Astrocyte (in vitro differentiated cells and primary cell): ENCODE measurements around the gene ACMSD. TPM values are rescaled to one million over a fixed set of nuclear protein-coding genes. Genes with fewer than 3 reads are reported as not detected.

ENCODE experiments used
- DNase-seq: peaks from one replicate; pipeline ENCODE4 v3.0.0-alpha.2; 2010; ENCODE audit warnings: low read depth
- FAIRE-seq: peaks from 2 replicates; lab custom pipeline; 2011; peaks lifted over from hg19 to GRCh38; lab: Jason Lieb, UNC
- H2AFZ ChIP-seq: 2 replicates; pipeline ENCODE4 v1.6.0; 2012; ENCODE audit warnings: low read depth, low read length, inconsistent platforms
- H3K27ac ChIP-seq: 2 replicates; pipeline ENCODE4 v1.5.1; 2011; ENCODE audit warnings: low read depth, low read length, inconsistent platforms
- H3K27me3 ChIP-seq: 2 replicates; pipeline ENCODE4 v1.6.0; 2011; ENCODE audit warnings: low read length, inconsistent platforms; ENCODE audit not compliant: insufficient read depth
- H3K36me3 ChIP-seq: 2 replicates; pipeline ENCODE4 v1.5.1; 2011; ENCODE audit warnings: low read length, inconsistent platforms; ENCODE audit not compliant: insufficient read depth
- H3K4me1 ChIP-seq: 2 replicates; pipeline ENCODE4 v1.5.1; 2011; ENCODE audit warnings: low read length, inconsistent platforms; ENCODE audit not compliant: insufficient read depth
- H3K4me2 ChIP-seq: 2 replicates; pipeline ENCODE4 v1.6.0; 2012; ENCODE audit warnings: low read length, inconsistent platforms
- H3K4me3 ChIP-seq: 2 replicates; pipeline ENCODE4 v1.5.1; 2011; ENCODE audit warnings: low read depth, mild to moderate bottlenecking, low read length, inconsistent platforms; ENCODE audit not compliant: insufficient read depth
- H3K79me2 ChIP-seq: 2 replicates; pipeline ENCODE4 v1.6.0; 2012; ENCODE audit warnings: mild to moderate bottlenecking, low read length, inconsistent platforms; ENCODE audit not compliant: insufficient read depth
- H3K9ac ChIP-seq: 2 replicates; pipeline ENCODE4 v1.6.0; 2012; ENCODE audit warnings: mild to moderate bottlenecking, low read length, inconsistent platforms
- H3K9me3 ChIP-seq: 2 replicates; pipeline ENCODE4 v1.5.1; 2012; ENCODE audit warnings: low read depth, mild to moderate bottlenecking, low read length, inconsistent platforms; ENCODE audit not compliant: insufficient read depth
- H4K20me1 ChIP-seq: 2 replicates; pipeline ENCODE4 v1.6.0; 2012; ENCODE audit warnings: low read length, inconsistent platforms; ENCODE audit not compliant: insufficient read depth
- H3K27ac Mint-ChIP-seq: one replicate; pipeline ENCODE4 v1.8.0; 2021; ENCODE audit warnings: mild to moderate bottlenecking, mixed read lengths; ENCODE audit not compliant: unreplicated experiment
- H3K27me3 Mint-ChIP-seq: one replicate; pipeline ENCODE4 v1.8.0; 2021; ENCODE audit warnings: low read depth, mixed read lengths; ENCODE audit not compliant: unreplicated experiment
- H3K36me3 Mint-ChIP-seq: one replicate; pipeline ENCODE4 v1.8.0; 2021; ENCODE audit warnings: low read depth, mixed read lengths; ENCODE audit not compliant: unreplicated experiment
- H3K4me1 Mint-ChIP-seq: one replicate; pipeline ENCODE4 v1.8.0; 2021; ENCODE audit warnings: low read depth, mixed read lengths; ENCODE audit not compliant: unreplicated experiment
- H3K4me3 Mint-ChIP-seq: one replicate; pipeline ENCODE4 v1.8.0; 2021; ENCODE audit warnings: mild to moderate bottlenecking, moderate library complexity, mixed read lengths; ENCODE audit not compliant: unreplicated experiment
- H3K9me3 Mint-ChIP-seq: one replicate; pipeline ENCODE4 v1.8.0; 2021; ENCODE audit warnings: mild to moderate bottlenecking, mixed read lengths; ENCODE audit not compliant: unreplicated experiment
- CTCF ChIP-seq: IDR thresholded peaks from 2 replicates; pipeline ENCODE4 v1.5.1; 2011; ENCODE audit warnings: low read depth, mild to moderate bottlenecking, inconsistent platforms, low read length, moderate library complexity; ENCODE audit not compliant: insufficient read depth
- EZH2 ChIP-seq: IDR thresholded peaks from 2 replicates; pipeline ENCODE4 v1.6.1; 2012; ENCODE audit warnings: mild to moderate bottlenecking, low read length, inconsistent platforms; ENCODE audit not compliant: insufficient read depth
- total RNA-seq: library from RNA; stranded (reverse); gene quantifications from 2 replicates; pipeline ENCODE4 v1.2.1, GENCODE V29; 2021

Gene ACMSD
- total RNA-seq, 1 donor from 2014 or later, result not detected

- peaks cover 37% of the 10 kb centered on the region for H4K20me1 ChIP-seq
- H3K9ac ChIP-seq, result peak overlapping the region; percentile 100
- peaks cover 4% of the 10 kb centered on the region for H3K9me3 Mint-ChIP-seq
- H3K79me2 ChIP-seq, result peaks cover 44% of the 10 kb centered on the region
- peak overlapping the region; percentile 90 for H3K4me2 ChIP-seq
- no peaks in the 10 kb centered on the region for H3K27me3 ChIP-seq
- peaks cover 13% of the 10 kb centered on the region for H3K4me1 ChIP-seq
- H3K36me3 Mint-ChIP-seq, result peaks cover 1% of the 10 kb centered on the region
- H2AFZ ChIP-seq, result peak overlapping the region; percentile 80
- H3K27me3 Mint-ChIP-seq, result no peaks in the 10 kb centered on the region
- no peak for FAIRE-seq
- no peaks in the 10 kb centered on the region for H3K9me3 ChIP-seq
- H3K27ac Mint-ChIP-seq, result peak overlapping the region; percentile 91
- peak overlapping the region; percentile 94 for H3K4me3 Mint-ChIP-seq
- H3K4me1 Mint-ChIP-seq, result peaks cover 10% of the 10 kb centered on the region
- TF ChIP-seq CTCF, result no peak
- TF ChIP-seq EZH2, result no peak
- H3K4me3 ChIP-seq, result peak overlapping the region; percentile 94
- peak overlapping the region; percentile 70 for H3K27ac ChIP-seq
- no peak for DNase-seq
- no peaks in the 10 kb centered on the region for H3K36me3 ChIP-seq
Observed at GRCh38 chr2:134917888-134918525, 79.6 kb downstream of the ACMSD start.

- FAIRE-seq, result no peak
- Histone ChIP-seq H3K4me1 (peaks cover 13% of the 10 kb centered on the region), H3K9me3 (no peaks in the 10 kb centered on the region), H3K4me3 (peak within 1 kb of the TSS; percentile 94), H4K20me1 (peaks cover 42% of the 10 kb centered on the region), H3K9ac (peak within 1 kb of the TSS; percentile 100), H3K27me3 (no peaks in the 10 kb centered on the region), H3K4me2 (peak within 1 kb of the TSS; percentile 90), H3K27ac (peak within 1 kb of the TSS; percentile 99), H3K79me2 (peaks cover 51% of the 10 kb centered on the region), H3K36me3 (no peaks in the 10 kb centered on the region), H2AFZ (peak within 1 kb of the TSS; percentile 99)
- TF ChIP-seq EZH2, result no peak
- TF ChIP-seq CTCF, result no peak
- H3K9me3 Mint-ChIP-seq, result no peaks in the 10 kb centered on the region
- peak within 1 kb of the TSS; percentile 98 for H3K27ac Mint-ChIP-seq
- peak; percentile 96 for DNase-seq
- H3K4me1 Mint-ChIP-seq, result peaks cover 10% of the 10 kb centered on the region
- no peaks in the 10 kb centered on the region for H3K27me3 Mint-ChIP-seq
- peak within 1 kb of the TSS; percentile 94 for H3K4me3 Mint-ChIP-seq
- H3K36me3 Mint-ChIP-seq, result no peaks in the 10 kb centered on the region
Observed at GRCh38 chr2:134918526-134919340, 80.3 kb downstream of the ACMSD start, which contains the start of gene CCNT2. Gene CCNT2 (plus strand): TSS chr2:134918822. CDS start chr2:134918855, 33 bp downstream.
